Osteoblast (primary cell): ENCODE measurements around the gene RIMKLB. TPM values are rescaled to one million over a fixed set of nuclear protein-coding genes. Genes with fewer than 3 reads are reported as not detected.

Experiments
- DNase-seq: peaks from one replicate; pipeline ENCODE4 v3.0.0; 2011; ENCODE audit warnings: low spot score, mixed read lengths; ENCODE audit not compliant: insufficient read length; ENCODE audit errors: missing footprints
- H2AFZ ChIP-seq: 2 replicates; pipeline ENCODE4 v1.6.0; 2011; ENCODE audit warnings: mild to moderate bottlenecking, low read length
- H3K27ac ChIP-seq: 2 replicates; pipeline ENCODE4 v1.5.1; 2011; ENCODE audit warnings: mild to moderate bottlenecking, low read depth, low read length, moderate library complexity
- H3K27me3 ChIP-seq: 2 replicates; pipeline ENCODE4 v1.6.0; 2012; ENCODE audit warnings: mild to moderate bottlenecking, control low read depth, inconsistent platforms, low read length, moderate library complexity; ENCODE audit not compliant: insufficient read depth
- H3K36me3 ChIP-seq: 2 replicates; pipeline ENCODE4 v1.5.1; 2011; ENCODE audit warnings: mild to moderate bottlenecking, low read length, control low read depth, moderate library complexity; ENCODE audit not compliant: insufficient read depth
- H3K4me1 ChIP-seq: 2 replicates; pipeline ENCODE4 v1.5.1; 2011; ENCODE audit warnings: mild to moderate bottlenecking, low read length, control low read depth, moderate library complexity; ENCODE audit not compliant: insufficient read depth
- H3K4me2 ChIP-seq: 2 replicates; pipeline ENCODE4 v1.6.0; 2011; ENCODE audit warnings: mild to moderate bottlenecking, low read length; ENCODE audit not compliant: insufficient read depth
- H3K4me3 ChIP-seq: fragments of 200-600 bp; sonication (generic); 3 replicates; pipeline ENCODE4 v1.5.1; 2012; ENCODE audit warnings: mild to moderate bottlenecking, low read length, inconsistent platforms; ENCODE audit not compliant: insufficient read depth
- H3K79me2 ChIP-seq: 2 replicates; pipeline ENCODE4 v1.6.0; 2012; ENCODE audit warnings: mild to moderate bottlenecking, low read length, control low read depth, inconsistent platforms; ENCODE audit not compliant: insufficient read depth
- H3K9me3 ChIP-seq: 2 replicates; pipeline ENCODE4 v1.5.1; 2011; ENCODE audit warnings: low read depth, low read length, control low read depth
- H4K20me1 ChIP-seq: 2 replicates; pipeline ENCODE4 v1.6.0; 2012; ENCODE audit warnings: mild to moderate bottlenecking, low read length, control low read depth; ENCODE audit not compliant: insufficient read depth
- total RNA-seq: library from RNA; depleted of rRNA; stranded (reverse); fragments of >200 nt; gene quantifications from 2 replicates; pipeline ENCODE4 v1.2.3, GENCODE V29; 2012
- TF ChIP-seq, protein P1 (sequence below): IDR thresholded peaks from 2 replicates; pipeline ENCODE4 v1.5.1; 2011; ENCODE audit warnings: mild to moderate bottlenecking, low read depth, low read length, moderate library complexity; ENCODE audit errors: extremely low read depth

RIMKLB gene
- total RNA-seq, 1 donor: 35.5 TPM

DNA sequence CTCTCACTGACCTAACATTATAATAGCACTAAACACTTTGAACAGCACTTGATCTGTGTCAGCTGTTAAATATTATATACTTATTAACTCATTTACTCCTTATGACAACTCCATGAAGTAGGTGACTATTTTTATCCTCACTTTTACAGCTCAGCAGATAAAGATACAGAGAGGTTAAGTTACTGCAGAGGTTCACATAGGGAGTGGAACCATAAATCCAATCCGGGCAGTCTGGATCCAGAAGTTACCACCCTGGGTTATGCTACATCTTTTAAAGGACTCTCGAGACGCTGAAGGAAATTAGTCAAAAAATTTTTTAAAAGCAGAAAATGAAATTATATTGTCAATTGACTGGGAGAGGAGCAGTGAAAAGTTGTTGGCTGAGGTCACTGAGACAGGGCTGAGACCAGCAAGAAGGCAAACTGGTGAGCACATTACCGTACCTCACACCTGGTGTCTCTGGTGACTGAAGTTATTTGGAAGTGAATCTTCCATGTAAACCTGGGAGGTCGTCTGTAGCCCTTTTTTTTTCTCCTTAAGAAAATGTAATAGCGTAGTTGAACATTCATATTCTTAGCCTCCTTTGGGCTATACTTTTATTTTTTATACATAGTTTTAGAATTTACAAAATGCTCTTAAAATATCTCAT lies 1.2 kb upstream of the RIMKLB start:
- H3K9me3 ChIP-seq: no peaks in the 10 kb centered on the region
- peak; percentile 70 for DNase-seq
- H2AFZ ChIP-seq: peak overlapping the region; percentile 90
- H3K79me2 ChIP-seq: peaks cover 31% of the 10 kb centered on the region
- no peaks in the 10 kb centered on the region for H3K27me3 ChIP-seq
- TF ChIP-seq, protein P1, sequence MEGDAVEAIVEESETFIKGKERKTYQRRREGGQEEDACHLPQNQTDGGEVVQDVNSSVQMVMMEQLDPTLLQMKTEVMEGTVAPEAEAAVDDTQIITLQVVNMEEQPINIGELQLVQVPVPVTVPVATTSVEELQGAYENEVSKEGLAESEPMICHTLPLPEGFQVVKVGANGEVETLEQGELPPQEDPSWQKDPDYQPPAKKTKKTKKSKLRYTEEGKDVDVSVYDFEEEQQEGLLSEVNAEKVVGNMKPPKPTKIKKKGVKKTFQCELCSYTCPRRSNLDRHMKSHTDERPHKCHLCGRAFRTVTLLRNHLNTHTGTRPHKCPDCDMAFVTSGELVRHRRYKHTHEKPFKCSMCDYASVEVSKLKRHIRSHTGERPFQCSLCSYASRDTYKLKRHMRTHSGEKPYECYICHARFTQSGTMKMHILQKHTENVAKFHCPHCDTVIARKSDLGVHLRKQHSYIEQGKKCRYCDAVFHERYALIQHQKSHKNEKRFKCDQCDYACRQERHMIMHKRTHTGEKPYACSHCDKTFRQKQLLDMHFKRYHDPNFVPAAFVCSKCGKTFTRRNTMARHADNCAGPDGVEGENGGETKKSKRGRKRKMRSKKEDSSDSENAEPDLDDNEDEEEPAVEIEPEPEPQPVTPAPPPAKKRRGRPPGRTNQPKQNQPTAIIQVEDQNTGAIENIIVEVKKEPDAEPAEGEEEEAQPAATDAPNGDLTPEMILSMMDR: no peak
- H3K36me3 ChIP-seq: peaks cover 5% of the 10 kb centered on the region
- H3K4me2 ChIP-seq: peak overlapping the region; percentile 93
- peaks cover 18% of the 10 kb centered on the region for H3K4me1 ChIP-seq
- H3K27ac ChIP-seq: peak overlapping the region; percentile 39
- H4K20me1 ChIP-seq: peaks cover 9% of the 10 kb centered on the region
- peak overlapping the region; percentile 92 for H3K4me3 ChIP-seq

DNA sequence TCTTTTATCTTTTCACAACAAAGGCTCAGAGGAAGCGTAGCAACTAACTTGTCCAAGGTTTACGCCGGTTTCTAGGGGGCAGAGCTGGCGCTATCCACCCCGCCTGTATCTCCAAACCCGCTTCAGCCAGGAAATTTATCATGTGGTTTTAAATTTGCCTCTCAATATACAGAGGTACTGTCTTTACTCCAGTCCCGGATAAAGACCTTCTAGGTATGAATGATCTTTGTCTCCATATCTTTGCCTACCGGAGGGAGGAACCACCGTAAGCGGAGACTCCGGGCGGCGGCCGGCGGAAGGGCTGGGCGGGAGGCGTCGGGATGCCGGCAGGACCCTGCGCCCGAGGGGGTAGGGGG lies 693 bp upstream of the RIMKLB start:
- Histone ChIP-seq H3K4me1 (peaks cover 18% of the 10 kb centered on the region), H3K4me3 (peak overlapping the region; percentile 92), H3K27me3 (no peaks in the 10 kb centered on the region), H3K79me2 (peaks cover 33% of the 10 kb centered on the region), H3K4me2 (peak overlapping the region; percentile 93), H3K36me3 (peaks cover 5% of the 10 kb centered on the region), H3K9me3 (no peaks in the 10 kb centered on the region), H2AFZ (peak overlapping the region; percentile 90), H4K20me1 (peaks cover 9% of the 10 kb centered on the region), H3K27ac (peak overlapping the region; percentile 39)
- TF ChIP-seq, protein P1: no peak
- no peak for DNase-seq

DNA sequence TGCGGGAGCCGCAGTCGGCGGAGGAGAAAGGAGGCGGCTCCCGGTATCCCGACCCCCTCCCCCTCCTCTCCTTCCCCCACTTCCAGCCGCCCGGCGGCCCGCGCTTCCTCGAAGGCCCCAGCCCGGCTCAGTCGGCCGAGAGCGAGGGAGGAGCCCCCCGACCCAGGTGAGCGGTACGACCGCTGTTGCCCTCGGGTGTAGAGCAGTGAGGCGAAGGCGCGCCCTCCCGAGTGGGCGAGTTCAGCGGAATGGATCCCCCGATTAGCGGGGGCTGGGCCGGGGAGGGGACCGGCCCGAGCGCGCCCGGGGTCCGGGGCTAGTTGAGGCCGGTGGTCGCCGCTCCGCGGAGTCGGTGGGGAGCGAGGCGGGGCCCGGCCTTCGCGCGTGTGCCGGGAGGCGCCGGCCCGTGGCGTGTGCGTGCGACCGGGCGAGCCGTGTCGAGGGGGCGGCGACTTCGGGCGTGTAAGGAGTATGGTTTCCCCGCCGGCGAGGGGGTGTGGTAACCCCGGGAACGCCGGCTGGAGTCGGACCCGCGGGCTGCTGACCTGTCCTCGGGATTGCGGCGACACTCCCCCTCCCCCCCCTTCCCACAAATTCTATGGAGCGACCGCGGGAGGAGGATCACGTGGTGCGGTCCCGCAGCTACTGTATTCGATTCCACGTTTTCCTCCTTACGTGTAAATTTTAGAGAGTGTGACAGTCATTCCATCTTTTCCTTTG lies 501 bp downstream of the RIMKLB start:
- Histone ChIP-seq H3K9me3 (no peaks in the 10 kb centered on the region), H3K36me3 (peaks cover 5% of the 10 kb centered on the region), H3K4me3 (peak overlapping the region; percentile 92), H3K4me1 (peaks cover 18% of the 10 kb centered on the region), H3K27me3 (no peaks in the 10 kb centered on the region), H2AFZ (peak overlapping the region; percentile 89), H3K79me2 (peaks cover 44% of the 10 kb centered on the region), H3K4me2 (peak overlapping the region; percentile 89), H3K27ac (peak overlapping the region; percentile 65), H4K20me1 (peaks cover 10% of the 10 kb centered on the region)
- peak; percentile 92 for DNase-seq
- TF ChIP-seq, protein P1: no peak

DNA sequence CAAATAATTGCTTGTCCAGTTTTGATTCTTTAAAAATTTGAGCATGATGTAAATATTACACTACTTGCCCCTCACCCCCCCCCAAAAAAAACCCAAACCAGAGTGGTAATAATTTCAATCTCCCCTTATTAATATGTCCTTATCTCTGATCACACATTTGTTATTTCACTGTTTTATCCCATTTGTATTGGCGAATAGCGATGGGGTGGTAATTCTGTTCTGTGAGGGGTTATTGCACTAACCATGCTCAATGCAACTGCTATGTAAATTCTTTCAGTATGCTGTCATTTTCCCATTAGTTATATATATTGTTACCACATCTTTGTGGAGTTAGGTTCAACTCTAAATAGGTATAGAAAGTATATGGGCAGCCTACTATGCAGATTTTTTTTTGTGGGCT lies 1.1 kb downstream of the RIMKLB start:
- Histone ChIP-seq H4K20me1 (peaks cover 12% of the 10 kb centered on the region), H3K27ac (peak overlapping the region; percentile 65), H3K4me3 (peak overlapping the region; percentile 92), H3K79me2 (peaks cover 50% of the 10 kb centered on the region), H3K27me3 (no peaks in the 10 kb centered on the region), H2AFZ (peak overlapping the region; percentile 89), H3K9me3 (no peaks in the 10 kb centered on the region), H3K4me2 (peak overlapping the region; percentile 89), H3K4me1 (peaks cover 18% of the 10 kb centered on the region), H3K36me3 (peaks cover 5% of the 10 kb centered on the region)
- TF ChIP-seq, protein P1: no peak
- peak; percentile 68 for DNase-seq
